Measurements from ENCODE around the gene GTPBP1. TPM values are rescaled to one million over a fixed set of nuclear protein-coding genes. Genes with fewer than 3 reads are reported as not detected.

GTPBP1 gene
- total RNA-seq, 1 donor from 2014 or later = 17.1 TPM

- peak; percentile 90 for DNase-seq (ENCODE audit: low spot score)
Measured at GRCh38 chr22:38700789-38701628, 4.7 kb upstream of the GTPBP1 start, which contains the start of gene JOSD1. JOSD1 (minus strand) TSS chr22:38700943; CDS start chr22:38699987, 956 bp downstream.

- no peak for DNase-seq (ENCODE audit: low spot score)
Measured at GRCh38 chr22:38704654-38705234, 1.0 kb upstream of the GTPBP1 start.

GRCh38 chr22:38706101-38706900, 557 bp downstream of the GTPBP1 start:
- peak; percentile 61 for DNase-seq (ENCODE audit: low spot score)

DNA sequence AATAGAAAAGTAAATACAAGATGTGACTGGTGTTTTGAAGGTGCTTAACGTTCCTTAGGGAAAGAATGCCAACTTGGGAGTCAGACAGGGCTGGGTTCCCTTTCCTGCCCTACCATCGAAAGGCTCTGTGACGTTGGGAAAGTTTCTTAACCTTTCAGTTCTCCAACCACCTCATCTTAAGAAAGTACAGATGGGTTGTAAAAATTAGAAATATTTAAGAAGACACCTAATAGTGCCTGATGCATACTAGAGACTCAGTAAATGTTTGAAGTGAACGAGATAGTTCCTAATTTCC, 1.1 kb downstream of the GTPBP1 start:
- no peak for DNase-seq (ENCODE audit: low spot score)

DNA sequence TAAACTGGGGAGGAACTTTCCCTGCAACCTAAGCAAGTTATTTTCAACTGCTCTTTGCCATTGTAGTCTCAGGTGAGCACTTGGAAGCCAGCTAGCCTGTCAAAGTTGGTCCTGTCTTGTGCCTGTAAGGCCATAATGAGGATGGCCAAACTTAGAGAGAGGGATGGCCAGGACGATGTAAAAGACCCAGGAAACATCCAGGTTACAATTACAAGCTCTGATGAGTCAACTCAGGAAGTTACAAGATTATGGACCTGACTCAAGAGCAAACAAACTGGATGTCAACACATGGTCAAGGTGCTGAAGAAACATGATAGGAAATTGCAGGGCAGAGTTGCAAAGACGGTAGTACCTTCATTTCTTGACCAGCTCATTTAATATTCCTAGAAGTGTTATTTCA, 1.6 kb downstream of the GTPBP1 start:
- no peak for DNase-seq (ENCODE audit: low spot score)

DNA sequence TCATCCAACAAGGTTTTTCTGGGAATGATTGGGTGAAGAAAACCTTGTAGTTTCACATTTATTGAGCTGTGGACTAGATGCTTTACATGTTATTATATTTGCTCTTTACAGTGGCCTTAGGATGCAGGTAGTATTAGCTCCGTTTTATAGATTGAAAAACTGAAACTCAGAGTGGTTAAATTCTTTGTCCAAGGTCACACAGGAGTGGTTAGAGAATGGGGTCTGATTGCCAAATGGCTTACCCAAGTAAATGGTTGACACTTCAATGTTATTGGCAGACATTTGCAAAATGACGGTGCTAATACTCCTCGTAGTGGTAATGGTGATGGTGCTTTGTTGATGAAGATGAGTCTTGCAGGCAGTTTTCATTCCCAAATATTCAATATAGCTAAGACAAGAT, 2.2 kb downstream of the GTPBP1 start:
- no peak for DNase-seq (ENCODE audit: low spot score)

DNA sequence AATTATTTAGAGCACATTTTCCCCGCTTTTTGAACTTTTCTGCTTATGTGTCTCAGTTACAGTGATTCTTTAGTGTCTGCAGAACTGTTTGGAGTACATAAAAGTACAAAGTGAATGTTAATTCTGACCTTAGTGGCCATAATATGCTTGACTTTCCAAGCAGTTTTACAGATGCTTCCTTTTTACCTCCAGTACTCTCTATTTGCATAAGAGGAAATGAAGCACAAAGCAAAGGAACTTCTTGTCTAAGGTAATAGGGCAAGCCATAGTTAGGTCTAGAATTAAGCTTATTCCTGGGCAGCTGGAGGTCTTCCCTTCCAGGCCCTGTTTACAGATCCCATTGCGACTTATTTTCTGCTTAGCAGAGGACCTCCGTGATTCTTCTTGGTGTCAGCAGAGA, 3.6 kb downstream of the GTPBP1 start:
- no peak for DNase-seq (ENCODE audit: low spot score)

DNA sequence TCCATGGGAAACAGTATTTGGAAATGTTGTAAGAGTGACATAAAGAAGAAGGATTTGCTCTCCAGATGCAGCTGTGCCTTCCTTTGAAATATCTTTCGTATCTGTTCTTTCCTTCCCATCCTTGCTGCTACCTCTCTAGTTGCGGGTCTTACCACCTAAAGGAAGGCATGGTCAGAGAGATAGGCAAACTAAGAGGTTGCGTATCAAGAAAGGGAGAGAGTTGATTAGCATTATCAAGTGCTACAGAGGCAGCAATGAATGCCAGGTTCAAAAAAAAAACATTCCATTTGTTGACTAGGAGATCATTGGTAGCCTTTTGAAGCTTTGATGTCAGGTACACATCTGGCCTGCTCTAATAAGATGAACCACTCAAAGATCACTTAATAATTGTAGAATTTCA, 4.6 kb downstream of the GTPBP1 start:
- no peak for DNase-seq (ENCODE audit: low spot score)

- no peak for DNase-seq (ENCODE audit: low spot score)
Measured at GRCh38 chr22:38710866-38711265, 5.1 kb downstream of the GTPBP1 start.

DNA sequence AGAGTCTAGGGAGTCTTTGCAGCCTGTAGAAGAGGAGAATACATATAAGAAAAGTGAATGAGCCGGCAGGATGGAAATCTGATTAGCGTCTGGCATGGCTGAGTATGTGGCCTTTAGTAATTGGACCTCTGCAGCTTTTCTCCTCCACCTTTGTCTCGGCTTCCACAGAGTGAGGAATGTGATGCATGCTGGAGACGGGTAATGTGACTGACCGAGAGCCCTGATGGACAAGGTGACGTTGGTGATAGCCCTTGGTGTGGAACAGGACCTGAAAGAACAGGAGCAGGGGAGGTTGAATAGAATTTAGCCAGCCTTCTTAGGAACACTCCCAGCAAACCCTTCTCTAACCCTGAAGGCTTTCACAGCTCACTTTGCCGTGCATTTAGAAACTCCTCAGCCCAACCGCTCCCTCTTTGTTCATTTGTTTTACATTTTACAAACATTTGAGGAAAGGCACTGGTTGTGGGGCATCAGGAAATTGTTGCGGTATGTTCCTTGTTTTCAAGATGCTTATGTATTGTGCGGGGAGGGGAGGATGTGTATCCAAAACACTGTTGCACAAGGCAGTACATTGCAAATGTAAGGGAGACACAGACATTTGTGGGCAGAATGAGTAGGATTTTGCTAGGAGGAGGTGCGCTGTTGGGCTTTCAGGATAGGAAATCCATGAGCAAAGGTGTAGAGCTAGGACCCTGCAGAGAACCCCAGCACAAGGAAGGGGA, 6.9 kb downstream of the GTPBP1 start:
- no peak for DNase-seq (ENCODE audit: low spot score)

- no peak for DNase-seq (ENCODE audit: low spot score)
Measured at GRCh38 chr22:38713921-38714320, 8.2 kb downstream of the GTPBP1 start.

GRCh38 chr22:38715176-38715764, 9.5 kb downstream of the GTPBP1 start:
- no peak for DNase-seq (ENCODE audit: low spot score)

- DNase-seq (ENCODE audit: low spot score) = no peak
Measured at GRCh38 chr22:38715852-38716251, 10.1 kb downstream of the GTPBP1 start.

DNA sequence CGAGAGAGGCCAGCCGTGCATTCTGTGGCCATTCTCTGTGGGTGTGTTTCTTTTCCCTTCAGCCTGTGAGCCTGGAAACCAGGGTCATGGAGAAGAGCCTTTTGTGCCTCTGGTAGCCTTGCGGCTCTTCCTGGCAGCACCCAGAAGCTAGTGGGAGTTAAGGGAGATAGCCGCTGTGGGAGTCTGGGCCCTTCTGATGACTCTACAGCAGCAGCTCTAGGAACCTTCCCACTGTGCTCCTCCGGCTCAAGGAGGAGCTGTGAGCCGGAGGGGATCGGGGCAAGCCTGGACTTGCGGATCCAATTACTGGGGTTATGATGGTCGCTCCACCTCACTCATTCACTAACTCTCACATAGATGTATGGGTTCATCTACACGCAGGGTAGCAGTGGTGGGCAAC, 10.5 kb downstream of the GTPBP1 start:
- DNase-seq (ENCODE audit: low spot score) = no peak

GRCh38 chr22:38716826-38717225, 11.1 kb downstream of the GTPBP1 start:
- DNase-seq (ENCODE audit: low spot score) = no peak

DNA sequence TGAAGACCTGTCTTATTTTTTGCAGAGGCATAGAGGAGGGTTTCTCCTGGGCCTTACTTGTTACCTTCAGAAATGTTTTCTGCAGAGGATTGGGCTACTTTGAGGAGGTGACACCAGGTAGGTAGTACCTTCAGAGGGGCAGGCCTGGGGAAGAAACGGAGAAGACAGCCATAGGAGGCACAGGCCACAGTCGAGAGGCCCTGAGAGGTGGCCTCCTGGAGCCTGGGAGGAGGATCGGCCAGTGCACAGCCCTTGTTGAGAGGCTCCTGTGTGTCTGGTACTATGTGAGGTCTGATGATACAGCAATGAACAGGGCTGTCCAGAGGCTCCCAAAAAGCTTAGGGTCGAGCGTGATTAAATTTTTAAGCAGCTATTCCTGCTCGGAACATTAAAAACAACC, 11.5 kb downstream of the GTPBP1 start:
- no peak for DNase-seq (ENCODE audit: low spot score)

DNA sequence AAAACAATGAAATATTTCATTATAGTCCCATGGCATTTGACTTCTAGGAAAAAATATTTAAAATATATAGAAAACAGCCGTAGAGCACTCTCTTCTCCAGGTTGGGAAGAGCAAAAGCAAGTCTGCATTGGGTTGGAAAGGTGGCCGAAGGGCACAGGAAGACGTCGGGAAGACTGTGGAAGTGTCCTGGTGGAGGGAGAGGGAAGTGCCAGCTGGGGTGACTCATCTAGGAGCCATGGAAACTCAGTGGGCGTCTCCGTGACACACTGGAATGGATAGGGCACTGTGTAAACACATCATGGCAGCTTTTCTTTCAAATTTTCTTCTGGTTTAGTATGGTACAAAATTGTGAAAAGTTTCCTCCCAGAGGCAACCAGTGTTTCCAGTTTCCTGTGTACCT, 12.7 kb downstream of the GTPBP1 start:
- peak; percentile 51 for DNase-seq (ENCODE audit: low spot score)

DNA sequence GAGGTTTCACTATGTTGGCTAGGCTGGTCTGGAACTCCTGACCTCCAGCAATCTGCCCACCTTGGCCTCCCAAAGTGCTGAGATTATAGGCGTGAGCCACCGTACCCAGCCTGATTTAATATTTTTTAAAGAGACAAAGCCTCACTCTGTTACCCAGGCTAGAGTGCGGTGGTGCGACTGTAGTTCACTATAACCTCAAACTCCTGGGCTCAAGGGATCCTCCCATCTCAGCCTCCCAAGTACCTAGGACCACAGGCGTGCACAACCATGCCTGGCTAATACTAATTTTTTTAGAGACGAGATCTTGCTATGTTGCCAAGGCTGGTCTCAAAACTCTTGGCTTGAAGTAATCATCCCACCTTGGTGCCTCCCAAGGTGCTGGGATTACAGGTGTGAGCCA, 13.5 kb downstream of the GTPBP1 start:
- no peak for DNase-seq (ENCODE audit: low spot score)

DNA sequence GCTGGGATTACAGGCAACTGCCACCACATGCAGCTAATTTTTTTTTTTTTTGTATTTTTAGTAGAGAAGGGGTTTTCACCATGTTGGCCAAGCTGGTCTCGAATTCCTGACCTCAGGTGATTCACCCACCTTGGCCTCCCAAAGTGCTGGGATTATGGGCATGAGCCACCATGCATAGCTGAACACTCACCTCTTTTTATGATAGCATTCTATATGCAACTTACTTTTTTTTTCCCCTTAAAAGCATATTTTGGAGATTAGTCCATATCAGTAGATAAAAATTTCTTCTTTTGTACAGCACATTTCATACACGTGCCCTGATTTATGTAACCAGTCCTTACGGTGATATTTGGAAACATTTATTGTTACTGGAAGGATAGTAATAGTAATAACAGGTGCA, 14.6 kb downstream of the GTPBP1 start:
- no peak for DNase-seq (ENCODE audit: low spot score)

GRCh38 chr22:38721551-38721950, 15.8 kb downstream of the GTPBP1 start:
- DNase-seq (ENCODE audit: low spot score) = no peak

DNA sequence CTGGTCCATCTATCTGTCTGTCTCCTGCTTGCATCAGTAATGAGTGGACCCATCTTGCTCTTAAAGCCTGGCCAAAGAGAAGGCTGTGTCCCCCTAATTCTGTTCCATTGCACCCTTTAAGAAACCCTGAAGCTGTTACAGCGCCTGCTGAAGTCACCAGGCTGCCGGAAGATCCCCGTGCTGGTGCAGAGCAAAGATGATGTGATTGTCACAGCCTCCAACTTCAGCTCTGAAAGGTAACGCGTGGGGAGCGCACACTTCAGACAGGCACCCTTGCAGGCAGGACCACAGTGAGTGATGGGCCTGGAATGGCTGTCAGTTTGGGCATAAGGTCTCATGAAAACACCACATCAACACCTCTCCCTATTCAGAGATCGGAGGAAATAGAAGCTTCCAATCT, 18.4 kb downstream of the GTPBP1 start:
- DNase-seq (ENCODE audit: low spot score) = no peak
